Keratinocyte (primary cell): ENCODE data around the gene LIPN. TPM values are rescaled to one million over a fixed set of nuclear protein-coding genes. Genes with fewer than 3 reads are reported as not detected.

Experiments
- DNase-seq: peaks from one replicate; pipeline ENCODE4 v3.0.0-alpha.2; 2011; ENCODE audit warnings: low read depth, missing footprints, low spot score
- FAIRE-seq: peaks from 2 replicates; lab custom pipeline; 2011; peaks lifted over from hg19 to GRCh38; lab: Jason Lieb, UNC
- H2AFZ ChIP-seq: 2 replicates; pipeline ENCODE4 v1.6.0; 2012; ENCODE audit warnings: low read length, control low read depth, inconsistent platforms; ENCODE audit not compliant: control insufficient read depth
- H3K27ac ChIP-seq: 2 replicates; pipeline ENCODE4 v1.5.1; 2011; ENCODE audit warnings: low read length; ENCODE audit not compliant: control insufficient read depth, insufficient read depth
- H3K27me3 ChIP-seq: 3 replicates; pipeline ENCODE4 v1.6.0; 2011; ENCODE audit warnings: low read length; ENCODE audit not compliant: control insufficient read depth, insufficient read depth; ENCODE audit errors: extremely low read depth
- H3K36me3 ChIP-seq, 2 experiments: 2 replicates in 1 of 2; 3 replicates in 1 of 2; pipeline ENCODE4 v1.5.1; 2011; ENCODE audit warnings: low read length in 2 of 2, mild to moderate bottlenecking in 1 of 2; ENCODE audit not compliant: control insufficient read depth in 2 of 2, insufficient read depth in 2 of 2; ENCODE audit errors: extremely low read depth in 1 of 2
- H3K4me1 ChIP-seq: 3 replicates; pipeline ENCODE4 v1.5.1; 2011; ENCODE audit warnings: low read length; ENCODE audit not compliant: control insufficient read depth, insufficient read depth; ENCODE audit errors: extremely low read depth
- H3K4me2 ChIP-seq: 3 replicates; pipeline ENCODE4 v1.6.0; 2011; ENCODE audit warnings: low read depth, low read length; ENCODE audit not compliant: control insufficient read depth, insufficient read depth; ENCODE audit errors: extremely low read depth
- H3K4me3 ChIP-seq, 3 experiments: fragments of 200-600 bp in 1 of 3; sonication (generic) in 1 of 3; 2 replicates in 2 of 3; 3 replicates in 1 of 3; pipeline ENCODE4 v1.5.1; 2011 to 2016; ENCODE audit warnings: low read length in 3 of 3, mild to moderate bottlenecking in 3 of 3, control low read depth in 2 of 3, inconsistent platforms in 1 of 3, low read depth in 1 of 3, mixed read lengths in 1 of 3, mixed run types in 1 of 3, moderate library complexity in 1 of 3; ENCODE audit not compliant: control insufficient read depth in 2 of 3, insufficient read depth in 2 of 3; ENCODE audit errors: extremely low read depth in 1 of 3
- H3K79me2 ChIP-seq: 2 replicates; pipeline ENCODE4 v1.6.0; 2012; ENCODE audit warnings: low read length; ENCODE audit not compliant: control insufficient read depth, insufficient read depth
- H3K9ac ChIP-seq: 3 replicates; pipeline ENCODE4 v1.6.0; 2011; ENCODE audit warnings: low read length; ENCODE audit not compliant: control insufficient read depth, insufficient read depth; ENCODE audit errors: extremely low read depth
- H3K9me1 ChIP-seq: 3 replicates; pipeline ENCODE4 v1.6.0; 2011; ENCODE audit warnings: low read length; ENCODE audit not compliant: control insufficient read depth, insufficient read depth; ENCODE audit errors: extremely low read depth
- H3K9me3 ChIP-seq: 2 replicates; pipeline ENCODE4 v1.5.1; 2012; ENCODE audit warnings: low read depth, low read length; ENCODE audit not compliant: control insufficient read depth
- H4K20me1 ChIP-seq: 3 replicates; pipeline ENCODE4 v1.6.0; 2011; ENCODE audit warnings: low read length; ENCODE audit not compliant: control insufficient read depth, insufficient read depth; ENCODE audit errors: extremely low read depth
- CTCF ChIP-seq, 3 experiments: IDR thresholded peaks in 1 of 3; conservative IDR thresholded peaks in 1 of 3; optimal IDR thresholded peaks in 1 of 3; 2 replicates in 2 of 3; 3 replicates in 1 of 3; pipeline versions ENCODE3 to v1.5.1; 2011; ENCODE audit warnings: low read length in 3 of 3, mild to moderate bottlenecking in 3 of 3, moderate library complexity in 2 of 3, control low read depth in 1 of 3, inconsistent platforms in 1 of 3; ENCODE audit not compliant: insufficient read depth in 2 of 3; ENCODE audit errors: extremely low read depth in 1 of 3
- EZH2 ChIP-seq: IDR thresholded peaks from one replicate; pipeline ENCODE4 v1.6.1; 2012; ENCODE audit warnings: inconsistent platforms, mild to moderate bottlenecking, low read length, moderate library complexity
- dilution Hi-C: fragments of 300-500 bp; cut with MboI; formaldehyde crosslinking; loops from one replicate; pipeline ENCODE4 v1.7.0; 2020; ENCODE audit warnings: low sequenced_read_pairs; ENCODE audit not compliant: extremely low pct_ligation_motif_present
- polyA plus RNA-seq, 5 experiments: library from polyadenylated mRNA; depleted of rRNA in 3 of 5; stranded (reverse) in 3 of 5; stranded (forward) in 1 of 5; unstranded in 1 of 5; fragments of >200 nt; gene quantifications; 1 replicate in 1 of 5; 2 replicates in 3 of 5; 3 replicates in 1 of 5; pipeline versions ENCODE4 v1.2.1 to v1.2.3, GENCODE V29; 2011 to 2012; ENCODE audit warnings: missing spikeins in 2 of 5, low read depth in 1 of 5, low replicate concordance in 1 of 5

Gene LIPN
- polyA plus RNA-seq, 1 donor (not counting 4 experiments of a cell fraction or from before 2014, with no cell fraction given), result 0.20 TPM

- Histone ChIP-seq H3K27me3 (no peaks in the 10 kb centered on the region), H3K4me1 (peaks cover 13% of the 10 kb centered on the region), H3K9ac (no peak overlapping the region), H2AFZ (no peak overlapping the region), H4K20me1 (no peaks in the 10 kb centered on the region), H3K36me3 (no peaks in the 10 kb centered on the region), H3K79me2 (no peaks in the 10 kb centered on the region), H3K9me1 (no peaks in the 10 kb centered on the region), H3K4me3 (no peak overlapping the region), H3K27ac (no peak overlapping the region), H3K9me3 (no peaks in the 10 kb centered on the region), H3K4me2 (no peak overlapping the region)
- TF ChIP-seq EZH2 (no peak), CTCF (optimal IDR thresholded peaks at IDR 0.05 in 1 of 3, IDR thresholded peaks at IDR 0.05 in 1 of 3, conservative IDR thresholded peaks at IDR 0.05 in 1 of 3; ENCODE audit: extremely low read depth in 1 of 3, insufficient read depth in 2 of 3, low read length in 3 of 3) (no peak)
- no peak for FAIRE-seq
- dilution Hi-C loops, result no loop called here
- no peak for DNase-seq
Observed at GRCh38 chr10:88827671-88828070, 67.9 kb downstream of the LIPN start.

GRCh38 chr10:88828310-88828709, 68.5 kb downstream of the LIPN start:
- H3K36me3 ChIP-seq, result no peaks in the 10 kb centered on the region
- no peak overlapping the region for H3K4me3 ChIP-seq
- no peak overlapping the region for H3K9ac ChIP-seq
- no peaks in the 10 kb centered on the region for H3K27me3 ChIP-seq
- no peak overlapping the region for H3K27ac ChIP-seq
- no peaks in the 10 kb centered on the region for H3K79me2 ChIP-seq
- H2AFZ ChIP-seq, result no peak overlapping the region
- no peaks in the 10 kb centered on the region for H3K9me3 ChIP-seq
- H4K20me1 ChIP-seq, result no peaks in the 10 kb centered on the region
- FAIRE-seq (no peak), DNase-seq (no peak)
- dilution Hi-C loops, result no loop called here
- H3K9me1 ChIP-seq, result no peaks in the 10 kb centered on the region
- no peak for TF ChIP-seq EZH2
- no peak for TF ChIP-seq CTCF (optimal IDR thresholded peaks at IDR 0.05 in 1 of 3, IDR thresholded peaks at IDR 0.05 in 1 of 3, conservative IDR thresholded peaks at IDR 0.05 in 1 of 3; ENCODE audit: extremely low read depth in 1 of 3, insufficient read depth in 2 of 3, low read length in 3 of 3)
- no peak overlapping the region for H3K4me2 ChIP-seq
- H3K4me1 ChIP-seq, result peaks cover 13% of the 10 kb centered on the region

Other genes with a start within 250 kb of the LIPN start
- gene RNLS, start 176.7 kb upstream of the LIPN start, polyA plus RNA-seq, result 6.8 to 10.5 TPM (median 7.1 TPM) in 3 replicates
- gene LIPJ, start 173.3 kb upstream of the LIPN start, polyA plus RNA-seq, result 0.03 to 0.08 TPM in 2 of 3 replicates, not detected in the other
- not detected in 3 replicates for gene LIPF, start 95.6 kb upstream of the LIPN start, polyA plus RNA-seq
- gene LIPK, start 53.8 kb upstream of the LIPN start, polyA plus RNA-seq, result 0.23 to 1.3 TPM (median 0.56 TPM) in 3 replicates
- 0.10 to 0.67 TPM (median 0.44 TPM) in 3 replicates for gene LIPM, start 42.7 kb downstream of the LIPN start, polyA plus RNA-seq
- 1.6 to 5.2 TPM (median 4.4 TPM) in 3 replicates for gene ANKRD22, start 91.8 kb downstream of the LIPN start, polyA plus RNA-seq
- 3.1 to 9.0 TPM (median 5.4 TPM) in 3 replicates for gene STAMBPL1, start 120.2 kb downstream of the LIPN start, polyA plus RNA-seq
- 3.0 to 9.3 TPM (median 3.7 TPM) in 3 replicates for gene ACTA2, start 192.8 kb downstream of the LIPN start, polyA plus RNA-seq
- 31.4 to 44.8 TPM (median 32.5 TPM) in 3 replicates for gene FAS, start 230.8 kb downstream of the LIPN start, polyA plus RNA-seq